NCI-H524 treated with DMSO at 0.1 percent for 48 hours (cell line): ENCODE measurements around the gene RHOC.

Experiments used
- DNase-seq: peaks from one replicate; lab custom pipeline; 2025; lab: John Stamatoyannopoulos, UW

RHOC gene

DNA sequence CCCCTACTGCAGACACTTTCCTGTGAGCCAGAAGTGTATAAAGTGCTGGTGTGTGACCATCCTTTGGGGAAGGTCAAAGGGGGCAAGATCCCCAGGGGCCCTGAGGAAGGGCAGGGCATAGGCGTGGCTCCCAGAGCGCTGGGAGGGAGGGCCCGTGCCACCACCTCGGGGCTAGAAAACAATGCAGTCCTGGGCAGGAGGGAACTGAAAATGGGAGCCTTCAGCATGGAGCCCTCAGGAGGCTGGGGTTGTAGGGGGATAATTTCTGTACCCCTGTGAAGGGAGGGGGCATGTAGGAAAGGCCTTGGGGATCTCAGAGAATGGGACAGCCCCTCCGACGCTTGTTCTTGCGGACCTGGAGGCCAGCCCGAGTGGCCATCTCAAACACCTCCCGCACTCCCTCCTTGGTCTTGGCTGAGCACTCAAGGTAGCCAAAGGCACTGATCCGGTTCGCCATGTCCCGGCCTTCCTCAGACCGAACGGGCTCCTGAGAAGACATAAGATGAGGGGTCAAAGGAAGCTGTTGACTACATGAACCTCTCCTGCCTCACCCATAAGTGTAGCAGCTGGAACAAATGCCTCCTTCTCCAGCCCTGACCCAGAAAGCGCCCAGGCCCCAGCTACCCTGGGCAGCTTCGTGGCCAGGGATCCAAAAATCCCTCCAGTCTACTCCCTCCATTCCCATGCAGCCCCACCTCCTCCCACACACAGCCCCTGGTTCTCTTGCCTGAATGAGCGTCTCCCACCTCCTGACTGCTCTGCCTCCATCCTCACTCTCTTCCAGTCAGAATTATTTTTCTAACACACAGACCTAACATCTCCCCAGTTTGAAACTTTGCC lies 5.5 kb downstream of the RHOC start:
- DNase-seq = no peak

DNA sequence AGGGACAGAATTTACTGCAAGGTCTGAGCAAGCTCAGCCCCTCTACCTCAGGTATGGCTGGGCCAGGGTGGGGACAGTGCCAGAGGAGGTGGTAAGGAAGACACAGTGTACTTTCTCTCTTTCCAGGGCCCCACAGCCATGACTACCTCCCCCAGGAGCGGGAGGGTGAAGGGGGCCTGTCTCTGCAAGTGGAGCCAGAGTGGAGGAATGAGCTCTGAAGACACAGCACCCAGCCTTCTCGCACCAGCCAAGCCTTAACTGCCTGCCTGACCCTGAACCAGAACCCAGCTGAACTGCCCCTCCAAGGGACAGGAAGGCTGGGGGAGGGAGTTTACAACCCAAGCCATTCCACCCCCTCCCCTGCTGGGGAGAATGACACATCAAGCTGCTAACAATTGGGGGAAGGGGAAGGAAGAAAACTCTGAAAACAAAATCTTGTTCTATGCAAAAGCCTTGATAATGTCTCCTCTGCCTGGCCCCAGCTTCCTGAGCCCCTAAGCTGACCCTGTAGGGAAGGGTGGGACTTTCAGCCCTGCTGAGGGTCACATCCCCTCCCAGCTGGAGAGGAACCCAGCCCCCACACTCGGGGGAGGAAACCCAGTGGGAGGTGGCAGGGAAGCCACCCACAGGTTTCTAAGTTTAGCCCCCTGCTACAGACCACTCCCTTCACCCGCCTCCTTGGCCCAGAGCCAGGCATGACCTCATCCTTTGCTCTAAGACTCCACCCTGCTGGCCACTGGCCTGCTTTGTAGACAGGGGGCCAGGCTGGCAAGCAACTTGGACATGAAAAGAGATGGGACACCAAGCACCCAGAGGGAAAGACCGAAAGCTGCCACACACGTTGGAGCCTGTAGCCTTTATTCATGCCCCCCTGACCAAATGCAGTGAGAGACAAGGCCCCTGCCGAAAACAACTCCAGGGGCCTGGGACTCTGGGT lies 6.4 kb downstream of the RHOC start:
- no peak for DNase-seq

DNA sequence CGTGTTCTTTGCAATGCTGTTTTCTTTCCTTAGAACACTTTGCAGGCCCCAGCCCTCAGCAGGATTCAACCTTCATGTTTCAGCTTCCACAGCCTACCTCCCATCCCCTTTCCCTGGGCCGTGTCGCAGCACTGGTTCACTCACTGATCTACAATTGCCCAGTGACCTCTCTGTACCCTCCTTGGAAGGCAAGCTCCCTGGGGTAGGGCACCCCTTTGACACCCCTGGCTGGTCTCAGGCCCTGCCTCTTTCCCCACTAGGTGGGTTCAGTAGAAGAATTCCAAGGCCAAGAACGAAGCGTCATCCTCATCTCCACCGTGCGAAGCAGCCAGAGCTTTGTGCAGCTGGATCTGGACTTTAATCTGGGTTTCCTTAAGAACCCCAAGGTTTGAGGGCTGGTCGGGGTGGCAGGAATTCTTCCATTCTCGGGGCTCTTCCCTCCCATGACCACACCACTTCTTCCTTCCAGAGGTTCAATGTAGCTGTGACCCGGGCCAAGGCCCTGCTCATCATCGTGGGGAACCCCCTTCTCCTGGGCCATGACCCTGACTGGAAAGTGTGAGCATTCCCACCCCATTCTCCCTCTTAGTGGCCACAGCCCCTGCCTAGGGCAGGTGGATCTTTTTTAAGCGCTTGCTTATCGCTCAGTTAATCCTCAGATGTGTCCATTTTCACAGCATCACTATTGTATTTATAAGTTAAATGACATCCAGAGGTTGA lies 7.3 kb downstream of the RHOC start:
- no peak for DNase-seq

DNA sequence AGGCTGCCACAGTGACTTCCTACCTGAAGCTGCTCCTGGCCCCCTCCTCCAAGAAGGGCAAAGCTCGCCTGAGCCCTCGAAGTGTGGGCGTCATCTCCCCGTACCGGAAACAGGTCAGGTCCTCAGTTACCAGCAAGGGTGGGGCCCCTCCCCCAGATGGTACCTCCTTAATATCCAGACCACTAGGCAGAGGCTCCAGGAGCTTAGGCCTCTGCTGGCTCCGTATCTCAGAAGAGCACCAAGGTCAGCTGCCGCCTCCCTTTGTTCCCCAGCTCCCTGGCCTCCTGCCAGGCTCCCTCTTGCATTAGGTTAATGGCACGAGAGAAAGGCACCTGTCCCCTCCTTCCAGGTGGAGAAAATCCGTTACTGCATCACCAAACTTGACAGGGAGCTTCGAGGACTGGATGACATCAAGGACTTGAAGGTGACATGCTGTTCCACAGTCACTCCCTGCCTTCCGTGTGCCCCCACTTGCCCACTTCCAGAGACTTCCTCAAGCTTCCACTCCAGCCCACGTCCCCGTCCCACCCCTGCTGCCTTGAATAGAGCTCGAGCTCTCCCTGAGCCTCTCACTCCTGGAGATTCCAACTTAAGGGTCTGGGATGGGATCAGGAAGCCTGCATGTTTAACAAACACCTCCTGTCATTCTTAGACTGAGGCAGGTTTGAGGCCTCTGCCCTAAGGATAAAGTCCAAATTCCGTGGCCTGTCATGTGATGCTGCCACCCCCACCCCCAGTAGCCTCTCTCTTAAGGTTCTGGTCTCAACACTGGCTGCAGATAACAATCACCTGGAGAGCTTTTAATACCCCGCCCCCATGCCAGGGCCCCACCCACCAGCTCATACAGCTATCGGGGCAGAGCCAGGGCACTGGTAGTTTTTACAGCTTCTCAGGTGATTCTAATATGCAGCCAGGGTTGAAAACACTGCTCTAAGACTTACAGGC lies 8.3 kb downstream of the RHOC start:
- DNase-seq = no peak

DNA sequence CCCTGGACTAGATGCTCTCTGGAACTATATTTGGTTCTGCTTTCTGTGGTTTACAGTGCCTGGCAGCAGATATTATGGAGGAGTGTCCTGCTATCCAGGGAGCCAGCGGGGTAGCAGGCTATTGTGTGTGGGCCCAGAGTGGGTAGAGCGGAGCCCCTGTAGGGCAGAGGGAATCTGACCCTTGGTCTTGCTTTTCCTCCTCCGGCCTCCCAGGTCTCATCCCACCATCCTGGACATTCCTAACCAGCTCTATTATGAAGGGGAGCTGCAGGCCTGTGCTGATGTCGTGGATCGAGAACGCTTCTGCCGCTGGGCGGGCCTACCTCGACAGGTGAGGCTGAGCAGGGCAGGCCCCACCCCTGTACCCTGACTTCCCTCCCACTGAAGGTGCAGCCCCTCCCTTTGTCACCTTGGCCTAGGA lies 9.1 kb downstream of the RHOC start:
- DNase-seq = no peak

DNA sequence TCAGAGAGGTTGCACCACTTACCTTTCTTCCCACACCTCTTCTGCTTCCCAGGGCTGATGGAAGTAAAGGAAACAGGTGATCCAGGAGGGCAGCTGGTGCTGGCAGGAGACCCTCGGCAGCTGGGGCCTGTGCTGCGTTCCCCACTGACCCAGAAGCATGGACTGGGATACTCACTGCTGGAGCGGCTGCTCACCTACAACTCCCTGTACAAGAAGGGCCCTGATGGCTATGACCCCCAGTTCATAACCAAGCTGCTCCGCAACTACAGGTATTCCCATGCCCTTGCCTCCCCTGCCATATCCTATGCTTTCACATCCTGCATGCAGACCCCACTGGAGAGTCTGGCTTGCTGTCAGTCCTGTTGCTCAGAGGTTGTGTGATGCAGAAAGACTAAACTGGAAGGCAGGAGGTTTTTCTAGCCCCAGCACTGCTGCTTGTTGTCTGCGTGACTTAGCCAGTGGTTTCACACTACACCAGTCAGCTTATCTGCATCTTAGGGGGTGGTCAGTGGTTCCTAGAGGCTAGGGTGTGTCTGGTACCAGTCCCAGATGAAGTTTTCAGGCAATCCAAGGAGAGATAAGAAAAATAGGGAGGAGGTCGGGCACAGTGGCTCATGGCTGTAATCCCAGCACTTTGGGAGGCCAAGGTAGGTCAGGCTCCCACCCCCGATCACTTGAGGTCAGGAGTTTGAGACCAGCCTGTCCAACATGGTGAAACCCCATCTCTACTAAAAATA lies 10.2 kb downstream of the RHOC start:
- DNase-seq = no peak

DNA sequence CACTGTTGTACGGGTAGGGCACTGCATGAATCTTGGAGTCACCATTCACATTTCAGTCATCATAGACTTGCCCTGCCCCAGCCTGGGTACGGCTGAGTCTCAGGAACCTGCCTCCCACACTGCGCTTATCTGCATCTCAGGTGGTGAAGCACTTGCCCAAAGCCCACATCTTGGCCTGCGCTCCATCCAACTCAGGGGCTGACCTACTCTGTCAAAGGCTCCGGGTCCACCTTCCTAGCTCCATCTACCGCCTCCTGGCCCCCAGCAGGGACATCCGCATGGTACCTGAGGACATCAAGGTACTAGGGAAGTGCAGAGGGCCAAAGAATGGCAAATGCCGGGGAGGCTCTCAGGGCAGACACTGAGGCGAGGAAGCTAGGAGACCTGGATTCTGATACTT lies 11.7 kb downstream of the RHOC start:
- DNase-seq = no peak

DNA sequence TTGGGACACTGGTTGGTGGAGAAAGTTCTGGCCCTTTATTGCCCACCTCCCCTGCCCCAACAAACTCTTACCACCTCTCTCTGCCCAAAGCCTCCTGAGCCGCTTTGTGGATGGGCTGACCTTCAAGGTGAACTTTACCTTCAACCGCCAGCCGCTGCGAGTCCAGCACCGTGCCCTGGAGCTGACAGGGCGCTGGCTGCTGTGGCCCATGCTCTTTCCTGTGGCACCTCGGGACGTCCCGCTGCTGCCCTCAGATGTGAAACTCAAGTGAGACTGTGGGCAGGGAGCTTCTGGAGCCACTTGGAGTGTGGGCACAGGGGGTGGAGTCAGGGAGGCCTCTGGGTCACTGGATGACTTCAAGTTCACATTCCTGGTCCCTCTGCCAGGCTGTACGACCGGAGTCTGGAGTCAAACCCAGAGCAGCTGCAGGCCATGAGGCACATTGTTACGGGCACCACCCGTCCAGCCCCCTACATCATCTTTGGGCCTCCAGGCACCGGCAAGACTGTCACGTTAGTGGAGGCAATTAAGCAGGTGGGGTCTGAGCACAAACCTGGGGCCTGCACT lies 12.5 kb downstream of the RHOC start:
- DNase-seq = no peak

DNA sequence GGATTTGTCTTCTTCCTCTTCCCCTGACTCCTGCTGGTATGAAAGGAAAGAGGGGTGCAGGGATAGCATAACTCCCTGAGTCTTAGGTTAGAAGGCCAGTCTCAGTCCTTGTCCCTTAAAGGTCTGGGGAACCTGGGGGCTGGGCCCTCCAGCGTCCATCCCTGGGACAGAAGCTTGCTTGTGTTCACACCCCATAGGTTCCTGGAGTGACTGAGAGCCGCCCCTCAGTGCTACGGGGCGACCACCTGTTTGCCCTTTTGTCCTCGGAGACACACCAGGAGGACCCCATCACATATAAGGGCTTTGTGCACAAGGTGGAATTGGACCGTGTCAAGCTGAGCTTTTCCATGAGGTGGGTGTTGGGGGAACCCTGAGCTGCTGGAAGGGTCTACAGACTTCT lies 13.1 kb downstream of the RHOC start:
- DNase-seq = no peak

DNA sequence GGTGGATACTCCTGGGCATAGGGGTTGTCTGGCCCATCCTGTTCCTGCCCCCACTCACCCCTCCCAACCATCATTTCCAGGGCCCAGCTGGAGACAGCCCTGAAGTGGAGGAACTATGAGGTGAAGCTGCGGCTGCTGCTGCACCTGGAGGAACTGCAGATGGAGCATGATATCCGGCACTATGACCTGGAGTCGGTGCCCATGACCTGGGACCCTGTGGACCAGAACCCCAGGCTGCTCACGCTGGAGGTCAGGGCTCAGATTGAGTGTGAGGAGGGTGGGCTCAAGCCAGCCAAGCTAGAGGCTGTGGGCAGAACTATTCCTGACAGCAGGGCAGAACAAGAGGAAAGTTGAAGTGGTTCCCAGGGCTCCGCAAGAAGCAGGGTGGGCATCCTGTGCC lies 14.2 kb downstream of the RHOC start:
- DNase-seq = no peak

DNA sequence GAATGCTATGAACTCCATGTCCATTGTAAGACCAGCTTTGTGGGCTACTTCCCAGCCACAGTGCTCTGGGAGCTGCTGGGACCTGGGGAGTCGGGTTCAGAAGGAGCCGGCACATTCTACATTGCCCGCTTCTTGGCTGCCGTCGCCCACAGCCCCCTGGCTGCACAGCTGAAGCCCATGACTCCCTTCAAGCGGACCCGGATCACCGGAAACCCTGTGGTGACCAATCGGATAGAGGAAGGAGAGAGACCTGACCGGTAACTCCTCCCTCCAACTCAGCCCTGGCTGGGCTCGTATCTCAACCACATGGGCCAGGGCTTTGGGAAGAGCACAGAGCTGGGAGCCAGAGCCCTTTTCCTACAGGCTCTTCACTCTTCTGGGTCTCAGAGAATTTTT lies 17.1 kb downstream of the RHOC start:
- no peak for DNase-seq

DNA sequence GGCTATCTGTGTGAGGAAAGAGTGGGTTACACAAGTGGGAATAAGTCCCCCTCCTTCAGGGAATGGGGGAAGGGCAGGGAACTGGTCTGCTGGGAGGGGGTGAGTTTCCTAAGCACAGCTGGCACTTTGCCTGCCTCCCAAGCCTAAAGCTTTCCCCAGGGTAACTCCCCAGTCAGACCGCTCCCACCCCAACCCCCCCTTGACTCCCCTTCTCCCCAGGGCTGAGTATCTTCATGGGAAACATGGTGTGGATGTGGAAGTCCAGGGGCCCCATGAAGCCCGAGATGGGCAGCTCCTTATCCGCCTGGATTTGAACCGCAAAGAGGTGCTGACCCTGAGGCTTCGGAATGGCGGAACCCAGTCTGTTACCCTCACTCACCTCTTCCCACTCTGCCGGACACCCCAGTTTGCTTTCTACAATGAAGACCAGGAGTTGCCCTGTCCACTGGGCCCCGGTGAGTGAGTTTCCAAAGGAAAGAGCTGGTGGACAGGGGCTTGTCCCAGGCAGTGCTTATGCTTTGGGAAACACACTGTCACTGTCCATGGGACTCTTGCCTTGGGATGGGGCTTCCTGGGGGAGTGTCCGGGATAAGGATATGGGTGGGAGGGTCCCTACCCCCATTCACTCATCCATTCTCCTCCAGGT lies 17.6 kb downstream of the RHOC start:
- no peak for DNase-seq

DNA sequence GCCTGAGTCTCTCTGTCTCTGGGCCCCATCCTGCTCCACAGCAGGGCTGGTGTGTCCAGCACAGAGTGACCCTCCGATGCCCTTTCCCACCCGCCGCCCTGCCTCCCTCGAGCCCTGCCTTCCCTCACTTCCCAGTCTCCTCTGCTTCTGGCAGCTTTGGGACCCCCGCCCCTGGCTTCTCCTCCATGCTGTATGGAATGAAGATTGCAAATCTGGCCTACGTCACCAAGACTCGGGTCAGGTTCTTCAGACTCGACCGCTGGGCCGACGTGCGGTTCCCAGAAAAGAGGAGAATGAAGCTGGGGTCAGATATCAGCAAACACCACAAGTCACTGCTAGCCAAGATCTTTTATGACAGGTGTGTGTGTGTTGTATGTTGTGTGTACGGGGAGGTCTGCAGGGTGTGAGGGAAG lies 18.1 kb downstream of the RHOC start:
- no peak for DNase-seq

DNA sequence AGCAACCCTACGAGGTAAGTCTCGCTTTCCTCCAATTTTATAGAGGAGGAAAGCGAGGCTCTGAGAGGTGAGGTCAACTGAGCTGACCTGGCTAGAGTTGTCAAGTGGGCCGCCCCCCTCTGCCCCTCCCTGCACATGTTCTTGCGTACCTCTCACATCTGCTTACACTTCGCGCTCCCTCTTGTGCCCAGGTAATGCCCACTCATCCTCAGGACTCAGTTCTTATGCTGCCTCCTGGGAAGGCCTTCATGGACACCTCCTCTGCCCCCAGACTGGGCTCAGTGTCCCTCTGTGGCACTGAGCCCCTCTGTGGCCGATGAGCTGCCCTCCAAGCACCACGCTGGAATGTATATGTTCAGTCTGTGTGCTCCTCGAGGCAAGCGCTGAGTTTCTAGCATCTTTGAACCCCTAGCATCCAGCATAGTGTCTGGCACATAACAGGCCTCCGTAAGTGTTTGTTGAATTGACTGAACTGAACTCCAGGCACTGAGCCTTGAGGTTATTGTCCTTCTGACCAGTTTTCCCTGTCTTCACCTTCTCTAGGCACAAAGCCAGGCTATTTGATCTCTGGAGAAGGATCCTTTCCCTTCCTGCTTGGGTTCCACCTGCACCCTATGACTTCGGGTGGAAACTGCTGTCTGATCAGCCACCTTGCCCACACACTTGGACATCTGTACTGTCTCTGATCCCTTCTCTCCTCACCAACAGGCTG lies 19.0 kb downstream of the RHOC start:
- DNase-seq = no peak

DNA sequence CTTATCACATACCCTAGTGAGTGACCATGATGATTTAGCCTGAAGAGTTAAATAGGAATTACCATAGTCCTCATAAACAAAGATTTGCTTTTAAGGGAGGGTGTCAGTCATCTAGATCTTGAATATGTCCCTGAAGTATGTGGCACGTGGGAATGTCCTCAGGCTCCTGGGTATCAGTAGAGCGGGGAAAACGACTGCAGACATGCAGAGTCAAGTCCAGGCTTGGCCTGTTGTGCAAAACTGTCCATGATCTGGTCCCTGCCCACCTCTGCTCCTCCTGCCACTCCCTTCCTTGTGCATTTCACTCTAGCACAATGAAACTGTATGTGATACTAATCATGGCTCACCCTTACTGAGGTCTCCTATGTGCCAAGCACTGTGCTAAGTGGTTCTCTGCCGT lies 19.6 kb downstream of the RHOC start:
- no peak for DNase-seq

DNA sequence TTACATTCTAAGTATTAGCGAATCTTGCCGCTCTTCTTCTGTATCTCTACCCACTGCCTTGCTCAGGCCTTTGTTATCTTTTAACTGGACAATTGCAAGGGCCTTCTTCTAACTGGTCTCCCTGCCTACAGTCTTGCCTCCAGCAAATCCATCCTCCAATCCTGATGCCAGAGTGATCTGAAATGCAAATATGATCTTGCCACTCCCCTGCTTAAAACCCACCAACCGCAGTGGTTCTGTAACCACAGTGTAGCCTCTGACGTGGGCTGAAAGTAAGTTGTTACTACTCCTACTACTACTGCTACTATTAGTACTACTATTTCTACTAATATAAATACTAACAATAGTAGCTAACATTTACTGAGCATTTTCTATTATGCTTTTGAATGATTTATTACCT lies 20.1 kb downstream of the RHOC start:
- DNase-seq = no peak

DNA sequence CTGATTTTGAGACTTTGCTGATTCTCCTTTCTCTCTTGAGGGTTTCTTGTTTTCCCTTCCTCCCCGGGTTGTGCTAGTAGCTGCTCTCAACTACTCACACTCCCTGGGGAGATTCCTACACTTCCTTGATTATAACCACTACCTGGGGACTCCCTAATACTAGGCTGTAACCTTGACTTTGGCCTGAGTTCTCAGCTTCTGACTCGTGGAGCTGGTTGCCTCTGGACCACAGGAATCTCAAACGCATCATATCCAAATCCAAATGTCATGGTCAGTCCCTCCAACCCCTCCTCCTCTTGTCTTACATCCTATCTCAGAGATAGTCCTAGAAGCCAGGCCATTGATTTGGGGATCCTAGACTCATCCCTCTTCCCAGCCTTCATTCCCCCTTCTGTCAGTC lies 20.5 kb downstream of the RHOC start:
- DNase-seq = no peak

DNA sequence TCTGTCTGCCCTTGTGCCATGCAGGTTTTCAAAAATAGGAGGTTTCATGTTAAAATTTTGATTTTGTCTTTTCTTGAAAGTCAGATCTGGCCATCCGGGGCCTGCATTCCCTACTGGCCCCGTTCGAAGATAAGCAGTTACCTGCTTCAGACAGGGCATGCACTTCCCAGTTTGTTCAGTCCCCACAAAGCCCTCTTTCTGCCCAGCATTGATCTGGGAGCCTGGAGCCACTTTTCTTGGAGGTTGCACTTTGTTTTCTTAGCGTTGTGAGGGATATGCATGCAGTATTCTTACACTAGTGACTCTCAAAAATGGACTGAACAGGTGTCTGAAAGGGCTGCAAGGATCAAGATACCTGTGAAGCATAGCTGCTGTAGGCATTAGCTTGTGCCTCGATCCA lies 21.0 kb downstream of the RHOC start:
- DNase-seq = no peak

DNA sequence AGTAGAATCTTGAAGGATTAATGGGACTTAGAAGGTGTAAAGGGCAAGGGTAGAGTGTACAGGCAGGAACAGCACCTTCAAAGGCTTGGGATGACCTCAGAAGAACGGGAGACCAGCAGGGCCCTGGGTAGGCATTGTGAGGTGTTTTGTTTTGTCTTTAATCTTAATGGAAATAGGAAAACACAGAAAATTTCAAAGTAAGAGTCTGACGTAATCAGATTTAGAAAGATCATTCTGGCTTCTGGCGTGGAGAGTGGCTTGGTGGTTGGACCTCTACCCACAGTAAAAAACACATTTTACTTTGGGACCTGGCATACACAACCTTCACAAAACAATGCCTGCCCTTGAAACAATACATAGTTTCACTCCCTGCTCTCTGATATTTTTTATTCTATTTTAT lies 28.3 kb downstream of the RHOC start:
- DNase-seq = no peak
